GM12878 (cell line): ENCODE results near the gene SPTA1. TPM values are rescaled to one million over a fixed set of nuclear protein-coding genes. Genes with fewer than 3 reads are reported as not detected.

Source experiments
- ATAC-seq: fragments of 200-7000 bp; cut with Tn5 transposase; 3 replicates; pipeline ENCODE4 v1.9.1; 2020; ENCODE audit warnings: mild to moderate bottlenecking, moderate library complexity
- BruUV-seq: library from RNA; stranded (reverse); fragments of 400-500 nt; replicated peaks from 2 replicates; lab custom pipeline; 2021; lab: Mats Ljungman, UMichigan
- CTCF ChIA-PET: fragments of 300-600 bp; sonication (Branson Sonifier 250); formaldehyde crosslinking; extraction: SDS; loops from one replicate; lab custom pipeline; 2021; ENCODE audit warnings: inconsistent platforms; lab: Yijun Ruan, JAX
- POLR2A ChIA-PET: fragments of 350-600 bp; formaldehyde crosslinking; extraction: SDS; loops from one replicate; lab custom pipeline; 2021; ENCODE audit warnings: inconsistent platforms; lab: Charles Lee
- RAD21 ChIA-PET: fragments of 300-600 bp; sonication (Branson Sonifier 250); formaldehyde crosslinking; loops from one replicate; lab custom pipeline; 2023; ENCODE audit warnings: antibody characterized with exemption; ENCODE audit not compliant: unreplicated experiment; lab: Charles Lee
- SMC1A ChIA-PET: fragments of 300-600 bp; sonication (Branson Sonifier 250); formaldehyde crosslinking; loops from one replicate; lab custom pipeline; 2023; ENCODE audit not compliant: unreplicated experiment, uncharacterized antibody; lab: Charles Lee
- DNase-seq: peaks from one replicate; pipeline ENCODE4 v3.0.0-alpha.2; 2011; ENCODE audit warnings: low read depth, low spot score
- FAIRE-seq: peaks from 3 replicates; lab custom pipeline; 2011; peaks lifted over from hg19 to GRCh38; lab: Jason Lieb, UNC
- H2AFZ ChIP-seq: 2 replicates; pipeline ENCODE4 v1.6.0; 2011; ENCODE audit warnings: low read depth, low read length, control low read depth; ENCODE audit not compliant: control insufficient read depth
- H3K27ac ChIP-seq: 2 replicates; pipeline ENCODE4 v1.5.1; 2011; ENCODE audit warnings: control low read depth; ENCODE audit not compliant: control insufficient read depth, insufficient read depth
- H3K27me3 ChIP-seq, 2 experiments: replicated peaks in 1 of 2; 2 replicates each; pipeline versions ENCODE4 v1.6.0 to v1.6.1; 2011; ENCODE audit warnings: low read length in 1 of 2; ENCODE audit not compliant: control insufficient read depth in 2 of 2, insufficient read depth in 2 of 2
- H3K36me3 ChIP-seq, 2 experiments: 2 replicates each; pipeline ENCODE4 v1.5.1; 2011; ENCODE audit warnings: low read length in 1 of 2; ENCODE audit not compliant: control insufficient read depth in 2 of 2, insufficient read depth in 2 of 2
- H3K4me1 ChIP-seq: 2 replicates; pipeline ENCODE4 v1.6.1; 2011; ENCODE audit warnings: mild to moderate bottlenecking, low read length, moderate library complexity, mixed read lengths; ENCODE audit not compliant: control insufficient read depth, insufficient read depth
- H3K4me2 ChIP-seq: 2 replicates; pipeline ENCODE4 v1.6.0; 2011; ENCODE audit warnings: control low read depth; ENCODE audit not compliant: control insufficient read depth, insufficient read depth
- H3K4me3 ChIP-seq: fragments of 200-600 bp; sonication (generic); 2 replicates; pipeline ENCODE4 v1.5.1; 2016
- H3K79me2 ChIP-seq: 2 replicates; pipeline ENCODE4 v1.6.0; 2011; ENCODE audit warnings: low read length; ENCODE audit not compliant: control insufficient read depth, insufficient read depth
- H3K9ac ChIP-seq: 2 replicates; pipeline ENCODE4 v1.8.0; 2011; ENCODE audit warnings: low read length, control low read depth, mixed read lengths; ENCODE audit not compliant: control insufficient read depth, insufficient read depth
- H3K9me3 ChIP-seq: replicated peaks from 3 replicates; pipeline ENCODE4 v1.5.1; 2011; ENCODE audit warnings: mild to moderate bottlenecking, low read length; ENCODE audit not compliant: control insufficient read depth, insufficient read depth
- H4K20me1 ChIP-seq: 2 replicates; pipeline ENCODE4 v1.6.0; 2011; ENCODE audit not compliant: control insufficient read depth, insufficient read depth
- BMI1 ChIP-seq: fragments of 450-650 bp; IDR thresholded peaks from 2 replicates; pipeline ENCODE4 v1.6.1; 2016; ENCODE audit warnings: mild to moderate bottlenecking, moderate library complexity, borderline replicate concordance
- CHD1 ChIP-seq: IDR thresholded peaks from 2 replicates; pipeline ENCODE4 v1.6.1; 2012; ENCODE audit warnings: low read depth, low read length, improper control_type of control experiment
- CREM ChIP-seq: IDR thresholded peaks from 2 replicates; pipeline ENCODE4 v1.6.1; 2014; ENCODE audit warnings: antibody characterized with exemption, low read depth
- DPF2 ChIP-seq: fragments of 450-650 bp; IDR thresholded peaks from 2 replicates; pipeline ENCODE4 v1.6.1; 2017; ENCODE audit warnings: mild to moderate bottlenecking
- ESRRA ChIP-seq: IDR thresholded peaks from 2 replicates; pipeline ENCODE4 v1.6.1; 2012; ENCODE audit warnings: mild to moderate bottlenecking, low read length, improper control_type of control experiment
- HCFC1 ChIP-seq: fragments of 150-350 bp; IDR thresholded peaks from 2 replicates; pipeline ENCODE4 v1.6.1; 2014; ENCODE audit warnings: low read length
- MLLT1 ChIP-seq: fragments of 450-650 bp; IDR thresholded peaks from 2 replicates; pipeline ENCODE4 v1.6.1; 2016; ENCODE audit warnings: mild to moderate bottlenecking
- MXI1 ChIP-seq: fragments of 150-350 bp; IDR thresholded peaks from 2 replicates; pipeline ENCODE4 v1.6.1; 2011; ENCODE audit warnings: low read depth, mild to moderate bottlenecking, inconsistent platforms, low read length, improper control_type of control experiment
- NFYA ChIP-seq: IDR thresholded peaks from 2 replicates; pipeline ENCODE4 v1.6.1; 2011; ENCODE audit warnings: low read depth, mild to moderate bottlenecking, low read length, improper control_type of control experiment, borderline replicate concordance
- PAX5 ChIP-seq: IDR thresholded peaks from 2 replicates; pipeline ENCODE4 v1.6.1; 2011; ENCODE audit warnings: low read depth, low read length, borderline replicate concordance
- PKNOX1 ChIP-seq: fragments of 450-650 bp; IDR thresholded peaks from 2 replicates; pipeline ENCODE4 v1.6.1; 2016; ENCODE audit warnings: mild to moderate bottlenecking
- SIX5 ChIP-seq: IDR thresholded peaks from 2 replicates; pipeline ENCODE4 v1.6.1; 2011; ENCODE audit warnings: mild to moderate bottlenecking, low read depth, low read length, moderate library complexity; ENCODE audit not compliant: severe bottlenecking
- SMAD1 ChIP-seq: fragments of 450-650 bp; IDR thresholded peaks from 2 replicates; pipeline ENCODE4 v1.6.1; 2018; ENCODE audit warnings: mild to moderate bottlenecking, low read depth; ENCODE audit not compliant: partially characterized antibody
- SMARCA5 ChIP-seq: fragments of 450-650 bp; IDR thresholded peaks from 2 replicates; pipeline ENCODE4 v1.6.1; 2017; ENCODE audit warnings: mild to moderate bottlenecking
- TARDBP ChIP-seq: IDR thresholded peaks from 2 replicates; pipeline ENCODE4 v1.6.1; 2016; ENCODE audit warnings: borderline replicate concordance
- TBL1XR1 ChIP-seq: IDR thresholded peaks from 2 replicates; pipeline ENCODE4 v1.6.1; 2012; ENCODE audit warnings: low read depth, low read length, improper control_type of control experiment
- USF1 ChIP-seq: IDR thresholded peaks from 2 replicates; pipeline ENCODE4 v1.6.1; 2011; ENCODE audit warnings: borderline replicate concordance, low read depth, mild to moderate bottlenecking, moderate library complexity, mixed read lengths, low read length; ENCODE audit not compliant: insufficient read depth; ENCODE audit errors: extremely low read length
- WRNIP1 ChIP-seq: IDR thresholded peaks from 2 replicates; pipeline ENCODE4 v1.6.1; 2011; ENCODE audit warnings: low read depth, low read length, improper control_type of control experiment, borderline replicate concordance
- ZNF217 ChIP-seq: fragments of 450-650 bp; IDR thresholded peaks from 2 replicates; pipeline ENCODE4 v1.6.1; 2017; ENCODE audit warnings: antibody characterized with exemption, mild to moderate bottlenecking
- ZNF622 ChIP-seq: fragments of 450-650 bp; IDR thresholded peaks from 2 replicates; pipeline ENCODE4 v1.6.1; 2017; ENCODE audit warnings: mild to moderate bottlenecking, inconsistent platforms
- in situ Hi-C: fragments of 300-500 bp; cut with MboI; formaldehyde crosslinking; loops from 9 replicates; pipeline ENCODE4 v1.14.3; 2018; ENCODE audit warnings: mixed read lengths
- intact Hi-C: fragments of 100-400 bp; cut with micrococcal nuclease; formaldehyde crosslinking; loops from one replicate; pipeline ENCODE4 v1.14.2; 2022; ENCODE audit not compliant: unreplicated experiment
- polyA plus RNA-seq, 11 experiments: library from polyadenylated mRNA; depleted of rRNA in 4 of 11; unstranded in 6 of 11; stranded (reverse) in 5 of 11; fragments of >200 nt; fragmentation: Nextera tagmentation in 4 of 11; fragmentation: Illumina TruSeq in 1 of 11; extraction: Ambion mirVana in 4 of 11; extraction: Trizol in 1 of 11; gene quantifications; 1 replicate in 1 of 11; 2 replicates in 10 of 11; pipeline versions ENCODE4 v1.2.1 to v1.2.3, GENCODE V29; 2011 to 2016; ENCODE audit warnings: inconsistent platforms in 2 of 11, missing spikeins in 2 of 11, low read depth in 1 of 11
- total RNA-seq, 4 experiments: library from RNA; depleted of rRNA in 3 of 4; stranded (reverse); fragments of >200 nt in 3 of 4; fragmentation: Illumina TruSeq in 1 of 4; extraction: Trizol in 1 of 4; gene quantifications; 2 replicates each; pipeline versions ENCODE4 v1.2.1 to v1.2.3, GENCODE V29; 2013 to 2021

The SPTA1 gene
- total and polyA plus RNA-seq, 10 of the 15 experiments (the other 5 are each of a cell fraction or from before 2014, with no cell fraction given) = under 0.01 to 0.21 (median 0.12) TPM; not detected in 5

GRCh38 chr1:158689875-158690274 lies 3.4 kb upstream of the SPTA1 start:
- intact Hi-C loops (no loop called here), in situ Hi-C loops (no loop called here)
- H3K4me2 ChIP-seq = no peak overlapping the region
- ChIA-PET CTCF (no interaction called here), SMC1A (no interaction called here), RAD21 (no interaction called here), POLR2A (no interaction called here)
- no peak overlapping the region for H3K27ac ChIP-seq
- no peak for TF ChIP-seq SIX5
- no peak for TF ChIP-seq CHD1
- no peak for TF ChIP-seq SMAD1
- no peak for TF ChIP-seq ZNF217
- no peak for TF ChIP-seq NFYA
- no peak for TF ChIP-seq SMARCA5
- no peak for TF ChIP-seq USF1
- TF ChIP-seq TBL1XR1 = no peak
- no peak for TF ChIP-seq WRNIP1
- no peak for TF ChIP-seq ZNF622
- TF ChIP-seq HCFC1 = no peak
- TF ChIP-seq DPF2 = no peak
- no peak for TF ChIP-seq BMI1
- no peak for TF ChIP-seq PAX5
- no peak for TF ChIP-seq MLLT1
- no peak for TF ChIP-seq PKNOX1
- no peak for TF ChIP-seq MXI1
- TF ChIP-seq TARDBP = no peak
- no peak for TF ChIP-seq CREM
- no peak for TF ChIP-seq ESRRA
- FAIRE-seq (no peak), ATAC-seq (no peak), DNase-seq (no peak)
- no peaks in the 10 kb centered on the region for H3K79me2 ChIP-seq
- H2AFZ ChIP-seq = no peak overlapping the region
- no peak overlapping the region for H3K4me3 ChIP-seq
- no TSS peak for BruUV-seq
- no peaks in the 10 kb centered on the region for H3K36me3 ChIP-seq
- H3K4me1 ChIP-seq = no peaks in the 10 kb centered on the region
- no peaks in the 10 kb centered on the region for H3K9me3 ChIP-seq
- H4K20me1 ChIP-seq = no peaks in the 10 kb centered on the region
- H3K27me3 ChIP-seq = no peaks in the 10 kb centered on the region
- no peak overlapping the region for H3K9ac ChIP-seq
